ENCODE data around the gene CSF1R.

The CSF1R gene

GRCh38 chr5:150120617-150121447, 34.5 kb upstream of the CSF1R start:
- DNase-seq (ENCODE audit: low read depth), result no peak

GRCh38 chr5:150120062-150120441, 33.7 kb upstream of the CSF1R start:
- no peak for DNase-seq (ENCODE audit: low read depth)

DNA sequence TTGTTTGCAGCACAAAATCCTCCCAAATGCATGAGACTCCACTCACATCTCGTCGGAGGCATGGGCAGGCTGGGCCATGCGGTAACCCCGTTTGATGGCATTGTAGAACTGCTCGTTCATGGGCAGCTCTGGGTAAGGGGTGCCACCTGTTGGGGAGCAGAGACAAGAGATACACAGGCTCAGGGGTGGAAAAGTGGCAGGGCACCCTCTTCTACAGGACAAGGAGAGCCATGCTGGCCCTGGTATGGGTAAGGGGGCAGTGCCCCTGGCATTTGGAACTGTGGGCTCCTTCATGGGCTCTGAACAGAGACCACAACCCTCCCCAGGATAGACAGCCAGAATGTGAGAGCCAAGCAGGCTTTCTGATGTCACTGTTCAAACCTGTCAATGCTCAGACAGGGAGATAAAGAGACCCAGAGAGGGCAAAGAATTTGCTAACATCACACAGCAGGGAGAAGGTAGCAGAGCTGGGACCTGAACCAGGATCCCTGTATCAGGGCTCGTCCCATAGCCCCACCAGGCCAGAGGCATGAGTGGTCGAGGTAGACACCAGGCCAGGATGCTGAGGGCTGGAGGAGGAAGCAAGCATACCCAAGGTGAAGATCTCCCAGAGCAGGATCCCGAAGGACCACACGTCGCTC, 33.2 kb upstream of the CSF1R start:
- DNase-seq (ENCODE audit: low read depth), result no peak

DNA sequence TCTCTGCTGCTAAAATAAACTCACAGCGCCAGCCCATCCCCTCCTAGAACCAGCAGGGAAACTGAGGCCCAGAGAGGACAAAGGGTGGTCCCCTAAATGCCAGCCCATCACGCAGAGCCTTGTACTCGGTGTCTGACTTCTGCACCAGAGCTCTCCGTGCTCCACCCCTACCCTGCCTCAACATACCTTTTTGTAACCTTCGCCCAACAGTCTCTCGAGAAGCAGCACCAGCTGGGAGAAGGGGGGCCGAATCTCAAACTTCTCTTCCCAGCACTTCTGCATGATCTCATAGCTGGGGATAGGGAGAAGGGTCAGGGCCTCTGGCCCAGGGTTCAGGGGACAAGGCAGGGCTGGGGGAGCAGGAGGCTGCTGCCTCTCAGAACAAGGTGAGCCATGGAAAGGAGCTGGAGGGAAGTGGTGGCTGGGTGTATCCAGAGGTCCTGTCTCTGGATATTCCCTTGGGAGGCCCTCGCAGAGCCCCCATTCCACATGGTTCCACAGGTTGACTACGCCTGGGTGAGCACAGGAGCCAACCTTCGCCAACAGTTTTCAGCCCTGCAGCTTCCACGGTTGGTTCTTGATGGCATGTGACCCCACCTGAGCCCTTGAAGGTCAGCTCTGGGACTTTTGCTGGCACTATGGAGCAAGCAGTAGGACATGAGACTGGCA, 32.3 kb upstream of the CSF1R start:
- no peak for DNase-seq (ENCODE audit: low read depth)

DNA sequence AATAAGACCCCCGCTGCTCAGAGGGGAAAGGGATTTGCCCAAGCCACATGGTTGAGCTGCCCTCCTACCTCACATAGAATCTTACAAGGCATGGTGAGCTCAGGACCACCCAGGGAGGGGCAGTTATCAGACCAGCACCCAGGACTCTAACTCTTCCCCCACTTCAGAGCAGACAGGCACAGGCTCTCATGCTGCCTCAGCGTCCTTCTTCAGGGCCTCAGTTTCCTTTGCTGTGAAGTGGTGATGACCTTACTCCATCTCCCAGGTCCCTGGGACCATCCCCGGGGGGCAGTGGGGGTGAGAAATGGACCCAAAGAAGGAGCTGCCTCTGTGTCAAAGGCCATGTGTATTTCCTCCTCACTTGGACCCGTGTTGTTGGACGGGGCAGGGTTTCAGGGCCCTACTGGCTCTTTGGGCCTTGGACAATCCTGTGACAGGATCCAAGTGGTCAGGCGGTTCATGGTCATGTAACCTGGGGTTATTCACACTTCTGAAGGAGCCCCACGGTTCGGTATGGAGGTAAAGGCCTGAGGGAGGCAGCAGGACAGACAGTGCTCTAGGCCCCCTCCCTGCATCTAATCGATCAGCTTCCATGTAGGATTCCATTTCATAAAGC, 31.7 kb upstream of the CSF1R start:
- DNase-seq (ENCODE audit: low read depth), result no peak

- no peak for DNase-seq (ENCODE audit: low read depth)
Observed at GRCh38 chr5:150116667-150117400, 30.5 kb upstream of the CSF1R start.

- DNase-seq (ENCODE audit: low read depth), result no peak
Observed at GRCh38 chr5:150114773-150115408, 28.5 kb upstream of the CSF1R start.

DNA sequence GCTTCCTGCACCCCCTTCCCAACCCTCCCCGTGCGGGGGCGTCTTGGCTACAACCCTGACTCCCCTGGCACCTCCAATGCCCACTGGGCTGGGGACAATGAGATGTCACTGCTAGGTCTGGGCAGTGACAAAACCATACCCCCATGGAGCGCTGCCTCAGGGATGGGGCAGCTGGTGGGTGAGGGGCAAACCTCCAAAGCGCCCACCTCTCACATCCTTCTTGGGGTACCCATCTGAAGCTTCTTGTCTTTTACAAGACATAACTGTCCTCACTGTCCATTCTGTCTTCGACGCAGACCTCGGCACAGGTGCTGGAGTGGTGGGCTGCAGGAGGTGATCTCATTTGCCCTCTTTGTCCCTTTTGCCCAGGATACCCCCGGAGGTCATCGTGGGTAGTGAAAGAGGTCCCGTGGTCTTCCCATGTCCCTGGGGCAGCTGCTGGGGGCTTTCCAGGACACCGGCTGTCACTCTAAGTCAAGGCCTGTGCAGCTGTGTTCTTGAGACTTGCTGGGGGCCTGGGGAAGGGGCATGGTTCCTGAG, 27.8 kb upstream of the CSF1R start:
- no peak for DNase-seq (ENCODE audit: low read depth)

- no peak for DNase-seq (ENCODE audit: low read depth)
Observed at GRCh38 chr5:150113047-150113744, 26.8 kb upstream of the CSF1R start.

DNA sequence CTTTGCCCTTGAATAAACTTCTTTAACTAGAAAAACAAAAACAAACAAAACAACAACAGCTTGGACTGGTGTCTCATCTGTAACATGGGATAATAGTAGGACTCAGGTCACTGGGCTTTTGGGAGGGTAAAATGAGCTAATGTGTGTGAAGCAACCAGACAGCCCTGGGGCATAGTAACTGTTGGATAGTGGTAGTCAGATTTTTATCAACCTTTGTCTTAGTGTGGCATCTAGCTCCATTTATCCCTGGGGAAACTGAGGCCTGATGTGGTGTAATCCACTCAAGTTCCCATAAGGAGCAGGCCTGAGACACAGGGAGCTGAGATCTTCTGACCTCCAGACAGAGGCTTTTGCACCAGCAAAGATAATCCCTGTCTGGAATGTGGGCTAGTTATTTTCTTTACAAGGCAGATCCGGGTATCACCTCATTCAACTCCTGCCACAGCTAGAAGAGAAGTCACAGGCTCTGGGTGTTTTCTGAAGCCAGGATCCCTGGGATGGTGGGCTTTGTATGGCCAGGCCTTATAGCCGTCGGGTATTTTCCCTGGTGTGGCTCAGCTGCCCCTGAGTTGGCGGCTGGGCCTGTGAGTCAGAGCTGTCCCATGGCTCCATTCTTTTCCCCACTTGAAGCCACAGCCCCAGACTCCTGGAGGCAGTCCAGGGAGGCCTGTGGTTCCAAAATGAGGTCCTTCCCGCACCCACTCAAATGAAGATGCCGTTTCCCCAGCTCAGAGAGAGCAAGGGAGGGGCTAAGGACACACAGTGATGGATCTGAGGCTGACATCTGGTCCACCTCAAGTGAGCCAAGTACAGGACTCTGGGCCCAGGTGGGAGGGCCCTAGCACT, 26.1 kb upstream of the CSF1R start:
- no peak for DNase-seq (ENCODE audit: low read depth)

GRCh38 chr5:150111122-150111521, 24.8 kb upstream of the CSF1R start:
- DNase-seq (ENCODE audit: low read depth), result no peak

GRCh38 chr5:150109921-150110320, 23.6 kb upstream of the CSF1R start:
- DNase-seq (ENCODE audit: low read depth), result no peak

DNA sequence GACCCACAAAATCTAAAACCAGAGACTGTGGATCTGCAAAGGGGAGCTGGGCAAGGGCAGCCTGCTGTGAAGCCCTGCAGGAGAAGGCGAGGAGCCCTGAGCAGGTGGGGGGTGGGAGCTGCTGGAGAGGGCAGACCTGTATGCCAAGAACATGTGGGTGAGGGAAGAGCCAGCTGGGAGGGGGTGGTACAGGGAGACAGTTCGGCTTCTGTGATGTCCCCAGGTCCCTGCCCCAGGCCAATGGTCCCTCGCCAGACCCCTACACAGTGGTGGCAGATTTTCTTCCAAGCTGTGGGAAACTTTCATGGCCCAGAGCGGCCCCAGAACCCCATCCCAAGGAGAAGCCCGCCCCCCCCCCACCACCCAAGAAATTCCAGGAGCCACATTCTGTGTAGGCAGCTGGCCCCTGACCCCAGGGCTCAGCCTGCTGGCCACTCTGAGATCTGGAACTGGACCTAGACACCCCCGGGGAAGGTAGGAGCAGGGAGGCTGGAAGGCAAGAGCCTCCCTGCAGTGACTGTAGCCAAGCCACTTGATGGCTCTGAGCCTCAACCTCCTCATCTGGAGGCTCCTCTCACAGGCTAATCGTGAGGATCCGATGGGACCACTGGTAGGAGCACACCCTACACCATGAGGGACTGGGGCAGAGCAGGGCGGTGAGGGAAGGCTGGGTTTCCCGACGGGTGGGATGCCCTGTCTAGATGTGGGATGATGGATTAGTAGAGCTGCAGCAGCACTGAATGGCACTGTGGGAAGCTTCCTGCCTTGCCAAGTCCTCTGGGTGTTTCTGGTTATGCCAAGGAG, 22.6 kb upstream of the CSF1R start:
- no peak for DNase-seq (ENCODE audit: low read depth)

- no peak for DNase-seq (ENCODE audit: low read depth)
Observed at GRCh38 chr5:150107909-150108447, 21.6 kb upstream of the CSF1R start.

GRCh38 chr5:150106674-150107426, 20.5 kb upstream of the CSF1R start:
- DNase-seq (ENCODE audit: low read depth), result no peak

DNA sequence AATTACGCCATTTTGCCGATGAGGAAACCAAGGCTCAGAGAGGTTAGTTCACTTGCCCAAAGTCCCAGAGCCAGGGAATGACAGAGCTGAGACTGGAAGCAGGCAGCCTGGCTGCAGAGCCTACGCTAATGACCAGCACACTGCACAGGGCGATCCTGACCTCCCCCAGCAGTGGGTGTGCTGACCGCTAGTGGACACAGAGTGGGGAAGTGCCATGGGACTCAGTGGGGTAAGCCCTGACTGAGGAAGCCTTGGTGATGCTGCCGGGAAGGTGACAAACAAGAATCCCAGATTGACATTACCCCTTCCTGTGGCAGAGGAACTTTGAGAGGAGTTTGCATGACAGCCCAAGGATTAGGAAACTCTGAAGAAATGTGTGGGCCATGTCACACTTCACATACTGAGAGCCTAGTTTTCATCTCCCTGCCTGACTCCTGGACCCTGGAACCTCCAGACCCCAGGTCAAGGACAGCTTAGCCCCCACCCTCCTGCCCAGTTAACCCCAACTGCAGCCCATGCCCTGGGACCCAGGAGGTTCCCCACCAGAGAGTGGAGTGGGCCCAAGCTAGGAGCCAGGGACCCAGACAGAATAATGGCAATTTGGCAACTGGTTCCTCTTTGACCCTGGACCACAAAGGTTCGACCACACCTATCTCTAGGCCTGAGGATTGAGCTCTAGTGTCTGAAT, 19.7 kb upstream of the CSF1R start:
- no peak for DNase-seq (ENCODE audit: low read depth)

GRCh38 chr5:150104550-150104870, 18.2 kb upstream of the CSF1R start:
- no peak for DNase-seq (ENCODE audit: low read depth)

All from activated T-cell treated with anti-CD3 and anti-CD28 coated beads for 24 hours (primary cell).